Endothelial cell of umbilical vein (primary cell): ENCODE measurements around the gene KCNE3. TPM values are rescaled to one million over a fixed set of nuclear protein-coding genes. Genes with fewer than 3 reads are reported as not detected.

ENCODE experiments used
- BruUV-seq: library from RNA; stranded (reverse); fragments of 400-500 nt; replicated peaks from 2 replicates; lab custom pipeline; 2021; lab: Mats Ljungman, UMichigan
- CTCF ChIA-PET: fragments of 300-600, 350-600 bp; sonication (Branson Sonifier 250); formaldehyde crosslinking; loops from one replicate; lab custom pipeline; 2021; ENCODE audit warnings: antibody characterized with exemption, inconsistent platforms; lab: Charles Lee
- POLR2A ChIA-PET: fragments of 300-600, 350-600 bp; sonication (Branson Sonifier 250); formaldehyde crosslinking; loops from one replicate; lab custom pipeline; 2021; ENCODE audit warnings: antibody characterized with exemption, inconsistent platforms; lab: Charles Lee
- DNase-seq: peaks from one replicate; pipeline ENCODE4 v3.0.0-alpha.2; 2011; ENCODE audit warnings: low read depth, low spot score
- FAIRE-seq: peaks from 2 replicates; lab custom pipeline; 2011; peaks lifted over from hg19 to GRCh38; lab: Jason Lieb, UNC
- H2AFZ ChIP-seq: 2 replicates; pipeline ENCODE4 v1.6.0; 2012; ENCODE audit warnings: low read depth, low read length, control low read depth, inconsistent platforms
- H3K27ac ChIP-seq: 2 replicates; pipeline ENCODE4 v1.5.1; 2011; ENCODE audit warnings: low read depth, mild to moderate bottlenecking, control low read depth, low read length, moderate library complexity; ENCODE audit not compliant: insufficient read depth
- H3K27me3 ChIP-seq, 2 experiments: 2 replicates each; pipeline versions ENCODE4 v1.6.0 to v1.6.1; 2011; ENCODE audit warnings: low read length in 2 of 2, mixed read lengths in 1 of 2; ENCODE audit not compliant: control insufficient read depth in 2 of 2, insufficient read depth in 2 of 2
- H3K36me3 ChIP-seq, 2 experiments: 2 replicates in 1 of 2; 3 replicates in 1 of 2; pipeline ENCODE4 v1.5.1; 2011; ENCODE audit warnings: low read length in 2 of 2, mild to moderate bottlenecking in 1 of 2, moderate library complexity in 1 of 2; ENCODE audit not compliant: control insufficient read depth in 2 of 2, insufficient read depth in 2 of 2; ENCODE audit errors: extremely low read depth in 1 of 2
- H3K4me1 ChIP-seq: 3 replicates; pipeline ENCODE4 v1.5.1; 2011; ENCODE audit warnings: mild to moderate bottlenecking, low read length; ENCODE audit not compliant: control insufficient read depth, insufficient read depth; ENCODE audit errors: extremely low read depth
- H3K4me2 ChIP-seq: 2 replicates; pipeline ENCODE4 v1.6.1; 2011; ENCODE audit warnings: low read length, control low read depth, mixed read lengths; ENCODE audit not compliant: insufficient read depth
- H3K4me3 ChIP-seq, 3 experiments: fragments of 200-600 bp in 1 of 3; sonication (generic), shearing (Covaris generic) in 1 of 3; replicated peaks in 1 of 3; 2 replicates each; pipeline ENCODE4 v1.5.1; 2011 to 2016; ENCODE audit warnings: control low read depth in 3 of 3, low read length in 3 of 3, mild to moderate bottlenecking in 2 of 3, inconsistent platforms in 1 of 3, low read depth in 1 of 3, moderate library complexity in 1 of 3; ENCODE audit not compliant: insufficient read depth in 1 of 3
- H3K79me2 ChIP-seq: 2 replicates; pipeline ENCODE4 v1.6.0; 2012; ENCODE audit warnings: low read length, inconsistent platforms; ENCODE audit not compliant: control insufficient read depth, insufficient read depth
- H3K9ac ChIP-seq: replicated peaks from 2 replicates; pipeline ENCODE3; 2011; ENCODE audit warnings: low read length, control low read depth; ENCODE audit not compliant: insufficient read depth; ENCODE audit errors: extremely low read depth
- H3K9me1 ChIP-seq: replicated peaks from 3 replicates; pipeline ENCODE4 v1.6.0; 2011; ENCODE audit warnings: mild to moderate bottlenecking, low read length; ENCODE audit not compliant: control insufficient read depth, insufficient read depth; ENCODE audit errors: extremely low read depth
- H3K9me3 ChIP-seq: replicated peaks from 2 replicates; pipeline ENCODE4 v1.5.1; 2012; ENCODE audit warnings: low read length, inconsistent platforms; ENCODE audit not compliant: control insufficient read depth, insufficient read depth
- H4K20me1 ChIP-seq: replicated peaks from 2 replicates; pipeline ENCODE3; 2011; ENCODE audit warnings: mild to moderate bottlenecking, low read length; ENCODE audit not compliant: control insufficient read depth, insufficient read depth; ENCODE audit errors: extremely low read depth
- CTCF ChIP-seq, 2 donors: IDR thresholded peaks; 1 replicate in 1 of 2; 2 replicates in 1 of 2; pipeline ENCODE4 v1.5.1; 2011; ENCODE audit warnings: low read length in 2 of 2, mild to moderate bottlenecking in 2 of 2, moderate library complexity in 2 of 2, control low read depth in 1 of 2, inconsistent platforms in 1 of 2, low read depth in 1 of 2; ENCODE audit not compliant: insufficient read depth in 1 of 2; ENCODE audit errors: extremely low read depth in 1 of 2
- FOS ChIP-seq: IDR thresholded peaks from 2 replicates; pipeline ENCODE4 v1.6.1; 2011; ENCODE audit warnings: mild to moderate bottlenecking, low read length, moderate library complexity, borderline replicate concordance; ENCODE audit not compliant: insufficient read depth
- GATA2 ChIP-seq: IDR thresholded peaks from 2 replicates; pipeline ENCODE4 v1.7.0; 2011; ENCODE audit warnings: low read depth, mild to moderate bottlenecking, moderate library complexity, mixed read lengths, low read length; ENCODE audit not compliant: insufficient read length, insufficient read depth
- JUN ChIP-seq: IDR thresholded peaks from 2 replicates; pipeline ENCODE4 v1.6.1; 2011; ENCODE audit warnings: borderline replicate concordance, low read depth; ENCODE audit not compliant: insufficient read length, insufficient read depth
- MAX ChIP-seq: IDR thresholded peaks from 2 replicates; pipeline ENCODE4 v1.6.1; 2011; ENCODE audit not compliant: insufficient read depth, insufficient read length
- MYC ChIP-seq: IDR thresholded peaks from one replicate; pipeline ENCODE4 v1.6.1; 2011; ENCODE audit warnings: mild to moderate bottlenecking, low read depth, low read length
- POLR2AphosphoS5 ChIP-seq: IDR thresholded peaks from 2 replicates; pipeline ENCODE4 v1.6.1; 2012; ENCODE audit warnings: low read depth, mild to moderate bottlenecking, control low read depth, low read length, moderate library complexity; ENCODE audit not compliant: insufficient read depth
- dilution Hi-C: fragments of 300-500 bp; cut with MboI; formaldehyde crosslinking; loops from one replicate; pipeline ENCODE4 v1.15.0; 2019; ENCODE audit warnings: low sequenced_read_pairs; ENCODE audit not compliant: extremely low pct_ligation_motif_present
- intact Hi-C: fragments of 100-400 bp; cut with micrococcal nuclease; formaldehyde crosslinking; loops from one replicate; pipeline ENCODE4 v1.10.0; 2022
- polyA plus RNA-seq, 4 experiments: library from polyadenylated mRNA; depleted of rRNA in 3 of 4; stranded (reverse) in 3 of 4; unstranded in 1 of 4; fragments of >200 nt; gene quantifications; 2 replicates each; pipeline versions ENCODE4 v1.2.1 to v1.2.3, GENCODE V29; 2011 to 2012; ENCODE audit warnings: missing spikeins in 1 of 4
- total RNA-seq: library from RNA; stranded (reverse); gene quantifications from 2 replicates; pipeline ENCODE4 v1.2.3, GENCODE V29; 2021

KCNE3 gene
- total and polyA plus RNA-seq, 2 donors (not counting 3 experiments of a cell fraction or from before 2014, with no cell fraction given) = 0.97 to 2.2 TPM

GRCh38 chr11:74487875-74488274, 20.5 kb upstream of the KCNE3 start:
- Histone ChIP-seq H4K20me1 (no peaks in the 10 kb centered on the region), H2AFZ (no peak overlapping the region), H3K4me3 (no peak overlapping the region), H3K36me3 (no peaks in the 10 kb centered on the region), H3K27ac (no peak overlapping the region), H3K4me1 (no peaks in the 10 kb centered on the region), H3K9me3 (no peaks in the 10 kb centered on the region), H3K9ac (no peak overlapping the region), H3K4me2 (no peak overlapping the region), H3K79me2 (no peaks in the 10 kb centered on the region), H3K9me1 (no peaks in the 10 kb centered on the region), H3K27me3 (no peaks in the 10 kb centered on the region)
- dilution Hi-C loops = no loop called here
- no peak for FAIRE-seq
- BruUV-seq = no TSS peak
- intact Hi-C loops = loop anchor here (1.0 kb wide), 1 partner anchor 82 kb away; no protein-coding TSS in a partner anchor
- TF ChIP-seq CTCF (IDR thresholded peaks at IDR 0.05; ENCODE audit: extremely low read depth in 1 of 2, insufficient read depth in 1 of 2, low read depth in 1 of 2, low read length in 2 of 2) (peak; percentile 11 to 20), GATA2 (no peak), JUN (no peak), MAX (no peak), MYC (no peak), POLR2AphosphoS5 (no peak), FOS (no peak)
- ChIA-PET POLR2A (no interaction called here), CTCF (interaction anchor here (0.9 to 2.9 kb wide), 4 partner anchors 16 to 83 kb away, joined by 3 to 24 read pairs (median 6); no protein-coding TSS in a partner anchor)
- no peak for DNase-seq
